WTC11 (cell line): Measurements from ENCODE around the gene NRXN3. TPM values are rescaled to one million over a fixed set of nuclear protein-coding genes. Genes with fewer than 3 reads are reported as not detected.

Experiments
- ATAC-seq: fragments of 200-7000 bp; cut with Tn5 transposase; 2 replicates; pipeline ENCODE4 v1.10.0; 2021; ENCODE audit warnings: mild to moderate bottlenecking, moderate library complexity
- CTCF ChIA-PET: fragments of 300-600 bp; sonication (Branson Sonifier 250); formaldehyde crosslinking; loops from one replicate; lab custom pipeline; 2021; ENCODE audit warnings: antibody characterized with exemption; lab: Charles Lee
- POLR2A ChIA-PET: fragments of 350-600 bp; sonication (Branson Sonifier 250); formaldehyde crosslinking; loops from one replicate; lab custom pipeline; 2021; ENCODE audit warnings: antibody characterized with exemption; lab: Charles Lee
- DNase-seq: peaks from one replicate; pipeline ENCODE4 v3.0.0; 2021; ENCODE audit warnings: low spot score
- H3K27ac Mint-ChIP-seq: 2 replicates; pipeline ENCODE4 v1.8.0; 2021; ENCODE audit warnings: mixed read lengths
- H3K27me3 Mint-ChIP-seq: 2 replicates; pipeline ENCODE4 v1.8.0; 2021; ENCODE audit warnings: low read depth, mild to moderate bottlenecking, moderate library complexity, mixed read lengths
- H3K36me3 Mint-ChIP-seq: 2 replicates; pipeline ENCODE4 v1.8.0; 2021; ENCODE audit warnings: mixed read lengths
- H3K4me1 Mint-ChIP-seq: 2 replicates; pipeline ENCODE4 v1.8.0; 2022; ENCODE audit warnings: mixed read lengths
- H3K4me3 Mint-ChIP-seq: 2 replicates; pipeline ENCODE4 v1.8.0; 2021; ENCODE audit warnings: mild to moderate bottlenecking, moderate library complexity, mixed read lengths
- H3K9me3 Mint-ChIP-seq: 2 replicates; pipeline ENCODE4 v1.8.0; 2021; ENCODE audit warnings: mixed read lengths
- CBFB ChIP-seq: sonication (generic); formaldehyde crosslinking; IDR thresholded peaks from 2 replicates; pipeline ENCODE4 v1.8.1; 2022; ENCODE audit warnings: mild to moderate bottlenecking, low read depth, missing genetic modification reagents
- EMX1 ChIP-seq: fragments of 250-450 bp; sonication (Bioruptor Pico); IDR thresholded peaks from 2 replicates; pipeline ENCODE4 v1.8.0; 2021; ENCODE audit warnings: mild to moderate bottlenecking
- ETV6 ChIP-seq: sonication (generic); formaldehyde crosslinking; IDR thresholded peaks from 2 replicates; pipeline ENCODE4 v1.8.1; 2022; ENCODE audit warnings: mild to moderate bottlenecking, missing genetic modification reagents
- FOXK1 ChIP-seq: sonication (generic); formaldehyde crosslinking; IDR thresholded peaks from 2 replicates; pipeline ENCODE4 v1.8.0; 2022; ENCODE audit warnings: mild to moderate bottlenecking, moderate library complexity, missing genetic modification reagents
- GABPB1 ChIP-seq: sonication (generic); formaldehyde crosslinking; IDR thresholded peaks from 2 replicates; pipeline ENCODE4 v1.8.1; 2023; ENCODE audit warnings: mild to moderate bottlenecking, missing genetic modification reagents
- GRHL2 ChIP-seq: fragments of 250-450 bp; sonication (Bioruptor Pico); IDR thresholded peaks from 2 replicates; pipeline ENCODE4 v1.8.0; 2022; ENCODE audit warnings: mild to moderate bottlenecking, moderate library complexity; ENCODE audit not compliant: insufficient replicate concordance, severe bottlenecking
- GTF2I ChIP-seq: fragments of 250-450 bp; sonication (Bioruptor Pico); conservative IDR thresholded peaks from 2 replicates; pipeline ENCODE4 v1.4.0; 2021; ENCODE audit warnings: mild to moderate bottlenecking
- MXD4 ChIP-seq: fragments of 250-450 bp; sonication (Bioruptor Pico); IDR thresholded peaks from 2 replicates; pipeline ENCODE4 v1.8.0; 2021; ENCODE audit warnings: mild to moderate bottlenecking, moderate library complexity, borderline replicate concordance
- NR3C1 ChIP-seq: sonication (generic); formaldehyde crosslinking; conservative IDR thresholded peaks from 2 replicates; pipeline ENCODE4 v1.8.1; 2023; ENCODE audit warnings: low read depth, mild to moderate bottlenecking, missing genetic modification reagents
- OVOL2 ChIP-seq: fragments of 250-450 bp; sonication (Bioruptor Pico); IDR thresholded peaks from 2 replicates; pipeline ENCODE4 v1.9.0; 2021; ENCODE audit warnings: mild to moderate bottlenecking, borderline replicate concordance
- RELA ChIP-seq: sonication (generic); formaldehyde crosslinking; IDR thresholded peaks from 2 replicates; pipeline ENCODE4 v1.8.1; 2022; ENCODE audit warnings: missing genetic modification reagents, mild to moderate bottlenecking, borderline replicate concordance
- SMAD4 ChIP-seq: sonication (generic); formaldehyde crosslinking; IDR thresholded peaks from 2 replicates; pipeline ENCODE4 v1.8.0; 2022; ENCODE audit warnings: mild to moderate bottlenecking, missing genetic modification reagents
- SOX15 ChIP-seq: fragments of 250-450 bp; sonication (Bioruptor Pico); IDR thresholded peaks from 2 replicates; pipeline ENCODE4 v1.9.0; 2021; ENCODE audit warnings: mild to moderate bottlenecking
- TCF7 ChIP-seq: sonication (generic); formaldehyde crosslinking; IDR thresholded peaks from 2 replicates; pipeline ENCODE4 v1.8.0; 2022; ENCODE audit warnings: mild to moderate bottlenecking, low read depth, missing genetic modification reagents, moderate library complexity
- TEAD4 ChIP-seq: sonication (generic); formaldehyde crosslinking; IDR thresholded peaks from 2 replicates; pipeline ENCODE4 v1.8.0; 2022; ENCODE audit warnings: mild to moderate bottlenecking, missing genetic modification reagents
- ZBTB21 ChIP-seq: sonication (generic); formaldehyde crosslinking; IDR thresholded peaks from 2 replicates; pipeline ENCODE4 v1.8.1; 2023; ENCODE audit warnings: mild to moderate bottlenecking, missing genetic modification reagents, borderline replicate concordance
- ZNF219 ChIP-seq: sonication (generic); formaldehyde crosslinking; IDR thresholded peaks from 2 replicates; pipeline ENCODE4 v1.8.0; 2023; ENCODE audit warnings: missing genetic modification reagents, mild to moderate bottlenecking, borderline replicate concordance
- ZNF232 ChIP-seq: sonication (generic); formaldehyde crosslinking; IDR thresholded peaks from 2 replicates; pipeline ENCODE4 v1.8.0; 2022; ENCODE audit warnings: mild to moderate bottlenecking, missing genetic modification reagents
- ZNF423 ChIP-seq: fragments of 250-450 bp; sonication (Bioruptor Pico); IDR thresholded peaks from 2 replicates; pipeline ENCODE4 v2.1.2; 2022; ENCODE audit warnings: mild to moderate bottlenecking, moderate library complexity
- total RNA-seq: library from RNA; stranded (reverse); gene quantifications from 3 replicates; pipeline ENCODE4 v1.2.3, GENCODE V29; 2021
- TF ChIP-seq, protein P1 (sequence below): sonication (generic); formaldehyde crosslinking; IDR thresholded peaks from 2 replicates; pipeline ENCODE4 v1.8.0; 2022; ENCODE audit warnings: mild to moderate bottlenecking, missing genetic modification reagents
- TF ChIP-seq, protein P2 (sequence below): sonication (generic); formaldehyde crosslinking; IDR thresholded peaks from 2 replicates; pipeline ENCODE4 v1.8.0; 2022; ENCODE audit warnings: mild to moderate bottlenecking, missing genetic modification reagents
- TF ChIP-seq, protein P3 (sequence below): fragments of 250-450 bp; sonication (Bioruptor Pico); IDR thresholded peaks from 2 replicates; pipeline ENCODE4 v1.9.0; 2021; ENCODE audit warnings: moderate library complexity, mild to moderate bottlenecking, inconsistent platforms, borderline replicate concordance
- TF ChIP-seq, protein P4 (sequence below): sonication (generic); formaldehyde crosslinking; IDR thresholded peaks from 2 replicates; pipeline ENCODE4 v1.8.1; 2022; ENCODE audit warnings: mild to moderate bottlenecking, missing genetic modification reagents, moderate library complexity, borderline replicate concordance
- TF ChIP-seq, protein P5 (sequence below): sonication (generic); formaldehyde crosslinking; IDR thresholded peaks from 2 replicates; pipeline ENCODE4 v1.8.0; 2023; ENCODE audit warnings: missing genetic modification reagents
- TF ChIP-seq, protein P6 (sequence below): fragments of 250-450 bp; sonication (Bioruptor Pico); IDR thresholded peaks from 2 replicates; pipeline ENCODE4 v1.9.0; 2021; ENCODE audit warnings: mild to moderate bottlenecking

Gene NRXN3
- total RNA-seq, 1 experiment from 2014 or later: 3.0 TPM

DNA sequence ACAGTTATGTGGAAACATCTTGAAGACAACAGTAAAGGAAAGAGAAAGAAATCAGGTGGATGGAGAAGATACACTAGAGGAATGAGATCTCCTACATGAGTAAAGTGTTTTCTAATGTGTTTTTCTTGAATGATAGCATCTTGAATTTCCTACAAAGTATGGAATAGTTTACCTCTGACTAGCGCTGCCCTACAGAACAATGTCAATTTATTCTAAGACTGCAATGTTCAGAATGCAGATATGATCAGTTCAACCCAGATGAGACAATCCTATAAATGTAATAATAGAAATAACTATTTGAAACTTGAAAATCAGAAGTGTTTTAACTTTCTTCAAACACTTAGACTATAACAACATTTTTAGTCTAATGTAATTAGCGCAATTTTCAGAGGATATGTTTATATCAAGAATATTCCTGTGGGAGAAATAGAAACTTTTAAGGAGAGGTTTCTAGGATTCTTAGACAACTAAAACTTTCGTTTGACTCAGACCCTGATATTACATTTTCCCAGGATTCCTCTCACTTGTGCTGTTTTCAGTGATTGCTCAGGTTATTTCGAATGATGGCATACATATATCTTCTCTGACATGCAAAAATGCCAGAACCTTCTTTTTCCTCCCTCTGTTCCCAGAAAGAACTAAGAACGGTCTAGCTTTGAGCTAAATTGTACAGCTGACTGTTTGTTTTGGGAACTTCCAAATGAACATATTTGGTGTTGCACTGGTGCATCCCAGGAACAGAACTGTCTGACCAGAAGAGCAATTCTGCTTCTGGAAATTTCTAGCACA lies 1023.7 kb downstream of the NRXN3 start (continued):
- TF ChIP-seq, protein P1, sequence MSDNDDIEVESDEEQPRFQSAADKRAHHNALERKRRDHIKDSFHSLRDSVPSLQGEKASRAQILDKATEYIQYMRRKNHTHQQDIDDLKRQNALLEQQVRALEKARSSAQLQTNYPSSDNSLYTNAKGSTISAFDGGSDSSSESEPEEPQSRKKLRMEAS (CRISPR knock-in tag): no peak
- TF ChIP-seq ZNF423 (CRISPR knock-in tag): no peak

DNA sequence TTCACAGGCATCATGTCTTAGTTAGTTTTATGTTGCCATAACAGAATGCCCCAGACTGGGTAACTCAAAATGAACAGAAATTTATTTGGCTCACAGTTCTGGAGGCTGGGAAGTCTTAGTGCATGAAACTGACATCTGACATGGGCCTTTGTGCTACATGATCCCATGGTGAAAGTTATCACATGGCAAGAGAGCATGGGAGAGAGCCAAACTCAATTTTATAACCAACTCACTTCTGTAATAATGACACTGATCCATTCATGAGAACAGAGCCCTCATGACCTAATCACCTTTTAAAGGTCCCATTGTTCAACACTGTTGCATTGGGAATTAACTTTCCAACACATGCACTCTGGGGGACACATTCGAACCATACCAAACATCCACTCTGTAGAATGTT lies 1026.0 kb downstream of the NRXN3 start:
- TF ChIP-seq ZBTB21 (CRISPR knock-in tag): no peak
- TF ChIP-seq, protein P2, sequence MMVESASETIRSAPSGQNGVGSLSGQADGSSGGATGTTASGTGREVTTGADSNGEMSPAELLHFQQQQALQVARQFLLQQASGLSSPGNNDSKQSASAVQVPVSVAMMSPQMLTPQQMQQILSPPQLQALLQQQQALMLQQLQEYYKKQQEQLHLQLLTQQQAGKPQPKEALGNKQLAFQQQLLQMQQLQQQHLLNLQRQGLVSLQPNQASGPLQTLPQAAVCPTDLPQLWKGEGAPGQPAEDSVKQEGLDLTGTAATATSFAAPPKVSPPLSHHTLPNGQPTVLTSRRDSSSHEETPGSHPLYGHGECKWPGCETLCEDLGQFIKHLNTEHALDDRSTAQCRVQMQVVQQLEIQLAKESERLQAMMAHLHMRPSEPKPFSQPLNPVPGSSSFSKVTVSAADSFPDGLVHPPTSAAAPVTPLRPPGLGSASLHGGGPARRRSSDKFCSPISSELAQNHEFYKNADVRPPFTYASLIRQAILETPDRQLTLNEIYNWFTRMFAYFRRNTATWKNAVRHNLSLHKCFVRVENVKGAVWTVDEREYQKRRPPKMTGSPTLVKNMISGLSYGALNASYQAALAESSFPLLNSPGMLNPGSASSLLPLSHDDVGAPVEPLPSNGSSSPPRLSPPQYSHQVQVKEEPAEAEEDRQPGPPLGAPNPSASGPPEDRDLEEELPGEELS: no peak
- no peak for TF ChIP-seq CBFB
- TF ChIP-seq EMX1 (CRISPR knock-in tag): no peak
- TF ChIP-seq TCF7 (CRISPR knock-in tag): no peak
- no peak for TF ChIP-seq MXD4 (CRISPR knock-in tag)
- no peak for TF ChIP-seq SOX15
- no peak for TF ChIP-seq RELA (CRISPR knock-in tag)
- no peak for TF ChIP-seq SMAD4 (CRISPR knock-in tag)
- H3K36me3 Mint-ChIP-seq: peaks cover 4% of the 10 kb centered on the region; the same call in 1 of the 2 replicates
- H3K27me3 Mint-ChIP-seq: no peaks in the 10 kb centered on the region
- no peak for DNase-seq
- no peaks in the 10 kb centered on the region for H3K4me1 Mint-ChIP-seq
- no peak overlapping the region for H3K27ac Mint-ChIP-seq
- no peak for ATAC-seq
- POLR2A ChIA-PET: no interaction called here
- CTCF ChIA-PET: no interaction called here
- H3K9me3 Mint-ChIP-seq: peaks cover 24% of the 10 kb centered on the region
- H3K4me3 Mint-ChIP-seq: no peak overlapping the region

DNA sequence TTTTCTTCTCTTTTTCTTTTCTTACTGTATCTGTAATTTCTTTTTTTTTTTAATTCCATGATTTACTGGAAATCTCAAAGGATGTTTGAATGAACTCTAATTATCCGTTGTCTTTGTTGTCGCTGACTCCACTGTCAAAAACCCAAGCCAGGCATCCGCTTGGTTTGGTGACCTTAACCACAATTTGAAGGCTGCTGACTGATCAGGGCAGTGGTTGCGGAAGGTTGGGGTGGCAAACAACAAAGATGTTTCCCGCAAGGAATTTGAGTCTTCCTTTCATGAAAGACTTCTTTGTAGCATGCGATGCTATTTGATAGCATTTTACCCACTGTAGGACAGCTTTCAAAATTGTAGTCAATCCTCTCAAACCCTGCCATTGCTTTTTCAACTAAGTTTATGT lies 1027.3 kb downstream of the NRXN3 start:
- POLR2A ChIA-PET: no interaction called here
- Mint-ChIP-seq H3K27ac (no peak overlapping the region), H3K27me3 (no peaks in the 10 kb centered on the region), H3K36me3 (peaks cover 4% of the 10 kb centered on the region; the same call in 1 of the 2 replicates), H3K4me3 (no peak overlapping the region)
- CTCF ChIA-PET: no interaction called here
- no peak for ATAC-seq
- TF ChIP-seq TEAD4 (CRISPR knock-in tag) (no peak), FOXK1 (no peak), OVOL2 (CRISPR knock-in tag) (no peak), TCF7 (CRISPR knock-in tag) (no peak), ZNF232 (CRISPR knock-in tag) (no peak), ETV6 (no peak), SOX15 (no peak), GABPB1 (CRISPR knock-in tag) (no peak), NR3C1 (CRISPR knock-in tag) (no peak), ZNF219 (CRISPR knock-in tag) (no peak), GTF2I (CRISPR knock-in tag) (no peak), GRHL2 (CRISPR knock-in tag) (no peak)
- TF ChIP-seq, protein P3, sequence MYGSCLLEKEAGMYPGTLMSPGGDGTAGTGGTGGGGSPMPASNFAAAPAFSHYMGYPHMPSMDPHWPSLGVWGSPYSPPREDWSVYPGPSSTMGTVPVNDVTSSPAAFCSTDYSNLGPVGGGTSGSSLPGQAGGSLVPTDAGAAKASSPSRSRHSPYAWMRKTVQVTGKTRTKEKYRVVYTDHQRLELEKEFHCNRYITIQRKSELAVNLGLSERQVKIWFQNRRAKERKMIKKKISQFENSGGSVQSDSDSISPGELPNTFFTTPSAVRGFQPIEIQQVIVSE (CRISPR knock-in tag): no peak
- TF ChIP-seq, protein P4, sequence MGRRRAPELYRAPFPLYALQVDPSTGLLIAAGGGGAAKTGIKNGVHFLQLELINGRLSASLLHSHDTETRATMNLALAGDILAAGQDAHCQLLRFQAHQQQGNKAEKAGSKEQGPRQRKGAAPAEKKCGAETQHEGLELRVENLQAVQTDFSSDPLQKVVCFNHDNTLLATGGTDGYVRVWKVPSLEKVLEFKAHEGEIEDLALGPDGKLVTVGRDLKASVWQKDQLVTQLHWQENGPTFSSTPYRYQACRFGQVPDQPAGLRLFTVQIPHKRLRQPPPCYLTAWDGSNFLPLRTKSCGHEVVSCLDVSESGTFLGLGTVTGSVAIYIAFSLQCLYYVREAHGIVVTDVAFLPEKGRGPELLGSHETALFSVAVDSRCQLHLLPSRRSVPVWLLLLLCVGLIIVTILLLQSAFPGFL: no peak
- TF ChIP-seq, protein P5, sequence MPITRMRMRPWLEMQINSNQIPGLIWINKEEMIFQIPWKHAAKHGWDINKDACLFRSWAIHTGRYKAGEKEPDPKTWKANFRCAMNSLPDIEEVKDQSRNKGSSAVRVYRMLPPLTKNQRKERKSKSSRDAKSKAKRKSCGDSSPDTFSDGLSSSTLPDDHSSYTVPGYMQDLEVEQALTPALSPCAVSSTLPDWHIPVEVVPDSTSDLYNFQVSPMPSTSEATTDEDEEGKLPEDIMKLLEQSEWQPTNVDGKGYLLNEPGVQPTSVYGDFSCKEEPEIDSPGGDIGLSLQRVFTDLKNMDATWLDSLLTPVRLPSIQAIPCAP: no peak
- TF ChIP-seq, protein P6, sequence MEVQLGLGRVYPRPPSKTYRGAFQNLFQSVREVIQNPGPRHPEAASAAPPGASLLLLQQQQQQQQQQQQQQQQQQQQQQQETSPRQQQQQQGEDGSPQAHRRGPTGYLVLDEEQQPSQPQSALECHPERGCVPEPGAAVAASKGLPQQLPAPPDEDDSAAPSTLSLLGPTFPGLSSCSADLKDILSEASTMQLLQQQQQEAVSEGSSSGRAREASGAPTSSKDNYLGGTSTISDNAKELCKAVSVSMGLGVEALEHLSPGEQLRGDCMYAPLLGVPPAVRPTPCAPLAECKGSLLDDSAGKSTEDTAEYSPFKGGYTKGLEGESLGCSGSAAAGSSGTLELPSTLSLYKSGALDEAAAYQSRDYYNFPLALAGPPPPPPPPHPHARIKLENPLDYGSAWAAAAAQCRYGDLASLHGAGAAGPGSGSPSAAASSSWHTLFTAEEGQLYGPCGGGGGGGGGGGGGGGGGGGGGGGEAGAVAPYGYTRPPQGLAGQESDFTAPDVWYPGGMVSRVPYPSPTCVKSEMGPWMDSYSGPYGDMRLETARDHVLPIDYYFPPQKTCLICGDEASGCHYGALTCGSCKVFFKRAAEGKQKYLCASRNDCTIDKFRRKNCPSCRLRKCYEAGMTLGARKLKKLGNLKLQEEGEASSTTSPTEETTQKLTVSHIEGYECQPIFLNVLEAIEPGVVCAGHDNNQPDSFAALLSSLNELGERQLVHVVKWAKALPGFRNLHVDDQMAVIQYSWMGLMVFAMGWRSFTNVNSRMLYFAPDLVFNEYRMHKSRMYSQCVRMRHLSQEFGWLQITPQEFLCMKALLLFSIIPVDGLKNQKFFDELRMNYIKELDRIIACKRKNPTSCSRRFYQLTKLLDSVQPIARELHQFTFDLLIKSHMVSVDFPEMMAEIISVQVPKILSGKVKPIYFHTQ (CRISPR knock-in tag): no peak
- TF ChIP-seq, all 79 proteins: peak for 0
- no peaks in the 10 kb centered on the region for H3K4me1 Mint-ChIP-seq
- peaks cover 29% of the 10 kb centered on the region for H3K9me3 Mint-ChIP-seq
- no peak for DNase-seq
